AG08395 (cell line): ENCODE data around the gene MAGEF1.

Experiments
- DNase-seq: peaks from one replicate; pipeline ENCODE4 v3.0.0; 2012; ENCODE audit warnings: mixed read lengths, low spot score

MAGEF1 gene

DNA sequence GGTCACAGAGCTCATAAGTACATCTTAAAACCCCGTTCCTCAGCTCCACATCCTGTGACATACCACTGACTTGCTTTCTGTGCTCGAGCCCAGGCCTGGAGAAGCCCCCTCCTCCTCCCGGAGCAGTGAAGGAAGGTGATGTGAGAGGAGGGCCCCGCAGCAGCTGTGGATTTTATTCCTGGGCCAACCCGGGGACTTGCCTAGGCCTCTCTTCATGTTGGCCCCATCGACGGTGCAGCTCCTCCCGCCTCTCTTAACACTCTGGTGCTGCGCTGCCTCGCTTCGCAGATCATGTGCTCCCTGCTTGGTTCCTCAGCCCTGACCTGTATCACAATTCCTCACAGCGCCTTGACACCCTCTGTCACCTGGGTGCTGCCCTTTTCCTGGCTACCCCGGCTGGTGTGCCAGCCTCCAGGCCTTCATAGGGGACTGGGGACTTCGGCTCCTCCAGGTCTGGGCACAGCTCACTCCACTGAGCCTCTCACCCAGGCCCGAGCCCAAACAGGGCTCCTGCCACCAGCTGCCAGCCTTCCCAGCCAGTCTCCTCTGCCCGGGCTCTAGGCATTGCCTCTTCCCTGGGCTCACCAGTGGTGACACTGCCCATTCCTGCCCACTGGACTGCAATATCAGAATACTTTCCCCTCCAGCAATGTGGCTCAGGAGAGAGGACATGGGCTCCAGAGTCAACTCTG is 21.5 kb downstream of the MAGEF1 start:
- DNase-seq = no peak

DNA sequence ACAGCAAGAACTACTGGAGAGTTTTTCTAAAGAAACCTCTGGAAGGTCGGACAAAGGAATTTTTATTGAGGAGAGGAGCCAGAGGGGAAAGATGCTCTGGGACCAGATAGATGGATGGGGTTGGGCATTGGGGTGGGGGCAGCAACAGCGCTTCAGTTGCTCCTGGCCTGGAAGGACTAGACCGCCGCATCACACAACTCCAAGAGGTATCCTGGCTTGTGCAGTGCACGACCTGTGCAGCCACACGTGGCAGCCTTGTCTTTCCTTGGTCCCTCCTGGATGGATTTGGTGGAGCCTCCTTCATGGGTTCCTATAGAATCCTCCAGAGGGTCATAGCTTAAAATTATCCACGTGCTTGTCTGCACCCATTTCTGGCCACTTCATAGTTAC is 23.0 kb downstream of the MAGEF1 start:
- DNase-seq = no peak

DNA sequence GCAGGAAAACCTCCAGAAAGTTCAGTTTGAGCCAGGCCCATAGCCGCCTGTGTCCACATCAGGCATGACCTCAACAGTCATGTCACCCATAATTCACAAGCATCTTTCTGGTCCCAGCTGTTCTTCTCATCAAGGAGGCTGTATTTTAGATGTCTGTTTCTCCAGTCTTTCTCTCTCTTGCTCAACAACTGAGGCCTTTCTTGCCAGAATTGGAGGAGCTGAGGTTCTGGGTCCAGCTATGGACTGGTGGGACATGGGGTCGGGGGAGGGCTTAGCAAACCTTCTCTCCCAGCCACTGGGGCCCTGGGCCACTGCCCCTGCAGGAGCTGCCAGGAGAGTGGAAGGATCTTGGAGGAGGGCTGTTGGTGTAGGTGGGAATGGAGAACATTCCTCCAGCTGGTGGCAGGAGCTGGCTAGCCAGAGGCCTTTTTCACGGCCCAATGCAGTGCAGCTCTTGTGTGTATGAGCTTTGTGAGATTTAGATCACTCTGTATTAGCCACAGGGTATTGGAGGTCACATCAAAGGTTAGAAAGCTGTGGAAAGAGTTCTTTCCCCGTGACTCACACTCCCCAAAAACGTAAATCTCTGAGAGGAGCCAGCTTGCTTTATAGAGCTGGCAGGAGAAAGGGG is 23.5 kb downstream of the MAGEF1 start:
- DNase-seq = peak; percentile 85

DNA sequence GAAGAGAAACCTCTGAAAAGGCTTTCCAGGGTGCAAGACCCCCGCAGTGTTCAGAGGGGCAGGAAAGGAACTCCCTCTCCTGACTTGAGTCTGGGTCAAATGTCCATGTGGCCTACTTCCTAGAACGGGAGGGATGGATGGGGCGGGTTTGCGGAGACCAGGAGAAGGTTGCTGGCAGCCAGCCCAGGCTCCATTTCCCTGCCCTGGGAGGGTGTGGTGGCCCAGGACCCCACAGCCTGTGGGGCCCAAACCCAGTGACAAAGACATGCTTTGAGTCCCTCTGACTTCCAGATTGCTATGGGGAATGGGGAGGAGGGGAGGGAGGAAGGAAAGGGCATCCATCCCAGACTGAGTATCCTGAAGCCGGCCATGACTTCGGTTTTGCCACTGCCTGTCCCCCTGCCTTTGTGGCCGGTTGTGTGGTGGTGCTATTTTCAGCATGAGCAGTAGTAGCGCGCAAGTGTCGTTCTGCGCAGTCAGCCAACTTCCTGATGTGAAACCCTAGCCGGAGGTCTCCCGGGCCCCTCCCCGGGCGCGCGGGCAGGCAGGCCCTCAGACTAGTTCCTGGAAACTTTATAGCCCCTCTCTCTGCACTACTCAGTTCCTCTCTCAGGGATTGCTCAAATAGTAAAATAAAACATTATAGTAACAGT is 24.4 kb downstream of the MAGEF1 start:
- DNase-seq = no peak

DNA sequence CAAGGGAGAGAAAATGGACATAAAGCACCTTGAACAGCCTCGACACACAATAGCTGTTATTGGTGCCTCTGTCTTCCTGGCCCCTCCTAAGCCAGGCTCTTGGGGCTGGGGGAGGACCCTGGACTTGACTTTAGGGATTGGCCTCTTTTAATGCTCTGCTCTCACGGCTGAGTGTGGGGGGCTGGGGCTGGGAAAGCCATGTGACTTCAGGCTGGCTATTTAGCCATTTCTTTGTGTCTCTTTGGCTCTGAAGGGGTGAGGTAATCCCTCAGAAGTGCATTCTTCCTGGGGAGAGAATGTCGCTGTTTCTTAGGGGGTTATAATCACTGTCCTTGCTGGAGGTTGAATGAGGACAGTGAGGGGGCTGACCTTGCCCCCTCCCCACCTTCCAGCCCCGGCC is 26.2 kb downstream of the MAGEF1 start:
- no peak for DNase-seq

DNA sequence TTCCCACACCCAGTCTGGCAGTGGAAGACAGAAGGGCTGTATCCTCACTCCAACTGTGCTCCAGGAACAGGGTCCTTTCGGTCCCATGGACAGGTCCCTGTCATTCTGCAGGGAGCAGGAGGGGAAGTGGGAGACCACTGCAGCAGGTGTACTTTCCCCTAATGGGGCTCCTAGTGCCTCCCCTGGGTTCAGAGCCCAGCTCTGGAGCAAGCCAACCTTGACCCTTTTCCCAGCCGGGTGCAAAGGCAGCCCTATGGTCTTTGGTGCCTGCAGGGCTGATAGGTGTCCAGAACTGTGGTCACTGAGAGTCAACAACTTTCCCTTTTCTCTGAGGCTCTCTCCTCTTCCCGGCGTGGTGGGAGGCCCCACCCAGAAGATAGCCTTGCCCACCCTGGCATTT is 26.8 kb downstream of the MAGEF1 start:
- no peak for DNase-seq

DNA sequence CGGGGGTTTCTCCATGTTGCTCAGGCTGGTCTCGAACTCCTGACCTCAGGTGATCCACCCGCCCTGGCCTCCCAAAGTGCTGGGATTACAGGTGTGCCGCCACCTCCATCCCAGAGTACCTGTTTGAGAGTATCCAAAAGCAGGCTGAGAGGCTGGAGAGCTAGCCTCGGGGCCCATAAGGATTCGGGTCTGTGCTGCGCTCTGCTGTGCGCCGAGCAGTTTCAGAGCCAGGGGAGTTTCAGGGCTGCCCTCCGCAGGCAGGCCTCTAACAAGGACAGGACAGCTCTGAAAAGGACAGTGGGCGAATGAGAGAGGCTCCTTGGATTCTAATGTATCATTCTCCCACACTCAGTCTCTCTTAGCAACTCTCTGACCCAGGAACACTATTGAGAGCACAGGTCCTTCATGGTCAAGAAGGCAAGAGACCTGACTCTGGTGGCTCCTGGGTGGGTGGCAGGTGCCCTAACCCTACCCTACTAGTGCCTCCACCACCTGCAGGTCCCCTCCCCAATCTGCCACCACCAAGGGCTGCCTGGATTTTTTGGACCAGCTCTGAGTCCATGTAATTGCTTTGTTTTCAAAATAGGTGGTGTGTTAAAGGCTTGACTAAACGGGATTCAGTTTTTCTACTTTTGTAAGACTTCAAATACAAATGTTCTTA is 27.8 kb downstream of the MAGEF1 start:
- DNase-seq = no peak

DNA sequence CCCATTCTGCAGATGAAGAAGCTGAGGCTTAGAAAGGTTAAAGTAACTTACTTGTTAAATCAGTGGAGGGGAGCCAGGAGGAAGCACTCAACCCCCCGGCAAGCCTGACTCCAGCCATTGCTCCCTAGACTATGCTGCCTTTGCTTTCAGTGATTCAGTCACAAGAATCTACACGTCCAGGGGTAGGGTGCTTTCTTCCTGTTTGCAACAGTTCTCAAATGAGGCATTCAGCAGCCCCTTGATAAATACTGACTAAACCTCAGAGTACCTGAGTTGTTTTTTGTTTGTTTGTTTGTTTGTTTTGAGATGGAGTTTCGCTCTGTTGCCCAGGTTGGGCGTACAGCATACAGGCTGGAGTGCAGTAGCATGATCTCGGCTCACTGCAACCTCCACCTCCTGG is 28.6 kb downstream of the MAGEF1 start:
- DNase-seq = no peak

DNA sequence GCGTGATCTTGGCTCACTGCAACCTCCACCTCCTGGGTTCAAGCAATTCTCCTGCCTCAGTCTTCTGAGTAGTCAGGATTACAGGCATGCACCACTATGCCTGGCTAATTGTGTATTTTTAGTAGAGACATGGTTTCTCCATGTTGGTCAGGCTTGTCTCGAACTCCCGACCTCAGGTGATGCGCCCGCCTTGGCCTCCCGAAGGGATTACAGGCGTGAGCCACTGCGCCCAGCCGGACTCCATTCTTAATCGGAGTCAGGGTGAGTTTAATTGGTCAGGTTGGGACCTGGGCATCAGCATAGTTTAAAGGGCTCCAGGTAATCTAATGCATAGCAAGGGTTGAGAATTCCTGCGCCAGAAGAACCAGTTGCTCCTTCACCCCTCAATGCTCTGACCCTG is 29.2 kb downstream of the MAGEF1 start:
- DNase-seq = no peak

DNA sequence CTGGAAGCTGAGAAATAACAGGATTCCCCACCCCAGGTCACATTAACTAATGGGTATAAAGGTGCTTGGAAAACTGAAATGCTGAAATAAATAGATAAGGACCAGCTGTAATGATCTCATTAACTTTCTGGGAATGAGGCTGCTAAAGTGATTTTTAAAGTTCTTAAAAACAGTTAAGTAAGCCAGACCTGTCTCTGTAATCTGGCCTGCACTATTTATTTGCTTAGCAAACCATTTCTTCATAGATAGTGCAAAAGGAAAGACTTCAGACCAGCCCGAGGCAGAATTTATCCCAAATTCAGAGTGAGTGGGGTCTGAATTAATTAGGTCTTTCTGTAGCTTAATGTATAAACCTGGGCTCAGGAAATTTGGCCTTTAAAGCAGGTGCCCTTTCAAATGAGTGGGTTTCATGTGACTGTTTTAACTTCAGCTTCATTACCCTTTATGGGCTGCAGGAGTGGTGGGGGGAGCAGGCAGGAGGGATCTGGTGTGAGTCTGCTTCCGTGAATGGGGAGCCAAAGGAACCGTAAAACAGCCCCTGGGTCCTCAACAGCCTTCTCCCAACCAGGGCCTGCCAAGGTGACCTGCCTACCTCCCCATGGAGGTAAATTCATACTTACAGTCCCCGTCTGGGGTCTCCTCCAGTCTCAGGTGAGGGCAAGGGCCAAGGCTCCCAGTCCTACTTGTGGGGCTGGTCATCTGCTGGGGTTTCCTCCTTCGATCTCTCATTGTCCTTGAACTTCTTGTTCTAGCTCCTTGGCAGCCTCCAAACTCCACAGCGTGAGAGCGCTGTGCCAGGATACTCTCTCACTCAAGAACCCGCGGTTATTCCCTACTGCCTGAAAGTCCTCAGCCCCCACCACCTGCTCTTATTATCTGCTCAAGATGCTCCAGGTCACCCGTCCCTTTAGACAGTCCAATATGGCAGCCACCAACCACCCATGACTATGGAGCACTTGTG is 31.2 kb downstream of the MAGEF1 start:
- DNase-seq = no peak

DNA sequence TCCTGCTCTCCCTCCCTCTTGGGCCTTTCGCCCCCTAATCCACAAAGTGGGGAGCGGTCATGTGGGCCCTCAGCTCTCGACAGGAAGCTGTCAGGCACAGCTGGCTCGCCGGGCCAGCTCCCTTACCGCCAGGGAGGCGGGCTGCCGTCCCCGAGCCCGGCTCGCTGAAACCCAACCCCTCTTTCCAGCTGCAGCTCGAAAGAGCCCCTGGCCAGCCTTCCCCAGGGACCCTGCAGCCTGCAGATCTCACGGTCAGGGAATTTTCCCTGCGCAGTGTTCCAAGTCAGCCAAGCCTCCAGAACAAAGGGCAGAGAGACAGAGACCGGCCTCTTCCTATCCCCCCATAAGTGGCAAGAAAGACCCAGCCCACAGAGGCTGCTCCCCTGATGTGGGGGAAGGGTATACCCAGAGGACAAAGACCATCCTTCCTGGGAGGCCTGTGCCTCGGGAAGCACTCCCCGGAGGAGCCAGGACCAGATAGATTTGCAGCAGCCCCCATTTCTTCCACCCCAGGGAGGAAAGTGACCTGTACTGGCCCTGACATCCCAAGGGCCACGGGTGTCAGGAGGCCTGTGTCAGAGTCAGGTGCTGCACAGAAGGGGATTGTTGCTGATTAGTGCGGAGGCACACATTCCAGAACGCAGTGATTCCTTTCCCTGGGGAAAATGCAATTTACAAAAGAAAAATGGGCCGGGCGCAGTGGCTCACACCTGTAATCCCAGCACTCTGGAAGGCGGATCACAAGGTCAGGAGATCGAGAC is 32.6 kb downstream of the MAGEF1 start:
- no peak for DNase-seq

DNA sequence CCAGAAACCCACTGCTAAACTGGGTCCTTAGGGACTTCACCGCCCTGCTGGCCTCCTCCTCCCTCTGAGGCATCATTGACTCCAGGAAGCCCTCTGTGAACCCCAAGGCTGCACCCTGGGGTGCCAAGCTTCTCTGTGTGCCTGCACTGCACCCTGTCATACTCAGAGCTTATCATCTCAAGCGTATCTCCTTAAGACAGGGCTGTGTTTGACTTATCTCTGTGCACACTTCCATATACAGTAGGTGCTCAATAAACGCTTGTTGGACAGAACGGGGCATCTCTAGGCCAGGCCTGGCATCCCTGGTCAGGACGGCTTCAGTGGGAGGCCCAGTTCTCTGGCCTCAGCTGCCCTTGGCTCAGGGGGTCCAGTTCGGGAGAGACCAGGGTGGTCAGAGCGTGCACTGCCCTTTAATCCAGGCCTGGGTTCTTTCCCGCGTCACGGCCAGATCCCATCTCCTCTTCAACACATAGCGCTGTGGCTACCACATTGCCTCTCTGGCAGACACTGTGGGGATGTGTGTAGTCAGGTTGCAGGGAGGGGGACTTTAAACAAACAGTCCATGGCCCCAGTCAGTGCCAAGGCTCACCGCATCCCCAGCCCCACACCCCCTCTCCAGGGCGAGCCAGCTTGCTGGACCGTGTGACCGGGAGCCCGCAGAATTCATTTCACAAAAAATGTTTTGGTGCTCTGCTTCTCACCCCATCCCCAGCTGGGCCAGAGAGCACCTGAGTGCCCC is 33.4 kb downstream of the MAGEF1 start:
- DNase-seq = no peak

DNA sequence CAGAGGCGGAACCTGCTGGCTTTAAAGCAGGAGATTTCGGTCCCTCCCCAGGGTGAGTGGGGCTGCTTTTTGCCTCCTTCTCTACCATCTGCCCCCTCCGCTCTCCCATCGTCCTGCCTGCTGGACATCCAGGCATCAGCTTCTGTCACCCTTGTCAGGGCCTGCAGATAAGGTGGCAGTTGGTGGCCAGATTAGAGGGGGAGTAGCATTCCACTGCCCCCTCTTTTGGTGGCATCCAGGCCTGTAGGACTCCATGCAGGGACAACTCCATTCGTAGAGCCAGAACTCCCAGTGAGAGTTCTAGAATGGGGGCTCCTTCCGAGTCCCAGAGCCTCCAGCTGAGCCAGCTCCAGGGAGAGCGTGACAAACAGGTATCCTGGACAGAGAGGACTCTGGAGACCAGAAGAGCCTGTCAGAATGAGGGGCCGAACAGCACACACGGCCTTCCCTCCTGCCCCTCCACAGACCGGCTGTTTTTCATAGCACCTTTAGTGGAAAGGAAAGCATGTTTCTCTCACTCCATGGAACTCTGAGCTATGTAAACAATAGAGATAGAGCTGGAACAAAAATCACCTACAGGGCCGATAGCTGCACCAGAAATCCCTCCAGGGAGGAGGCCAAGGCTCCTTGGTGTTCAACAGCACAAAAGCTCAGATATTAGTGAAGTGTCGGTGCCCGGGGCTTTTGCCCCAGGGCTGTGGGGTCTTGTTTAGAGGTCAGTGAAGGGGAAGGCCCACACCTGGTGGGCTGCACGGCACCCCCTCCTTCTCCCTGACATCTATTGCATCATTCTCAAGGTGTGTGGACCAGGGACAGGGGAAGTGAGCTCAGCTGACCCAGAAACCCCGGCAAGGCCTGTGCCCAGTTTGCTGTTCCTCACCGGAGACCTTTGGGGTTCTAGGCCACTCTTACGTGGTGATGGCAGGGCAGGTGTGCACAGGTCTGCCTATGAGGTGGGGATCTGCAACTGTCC is 34.2 kb downstream of the MAGEF1 start:
- DNase-seq = no peak

DNA sequence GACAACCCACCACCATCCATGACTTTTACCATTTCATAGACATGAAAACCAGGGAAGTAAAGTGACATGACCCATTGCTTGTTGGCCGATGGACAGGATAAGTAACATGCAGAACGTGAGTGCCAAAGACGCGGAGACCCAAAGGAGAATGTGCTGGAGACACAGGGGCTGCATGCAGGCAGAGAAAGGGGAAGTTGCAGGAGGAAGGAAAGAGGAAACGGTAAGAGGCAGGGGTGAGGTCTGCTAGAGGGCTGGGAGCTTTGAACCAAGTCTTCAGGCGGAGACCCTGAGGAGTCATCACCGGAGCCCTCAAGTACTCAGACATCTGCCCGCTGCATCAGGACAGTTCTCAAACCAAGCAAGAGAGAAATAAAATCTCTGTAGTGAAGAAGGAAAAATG is 34.9 kb downstream of the MAGEF1 start:
- DNase-seq = no peak

DNA sequence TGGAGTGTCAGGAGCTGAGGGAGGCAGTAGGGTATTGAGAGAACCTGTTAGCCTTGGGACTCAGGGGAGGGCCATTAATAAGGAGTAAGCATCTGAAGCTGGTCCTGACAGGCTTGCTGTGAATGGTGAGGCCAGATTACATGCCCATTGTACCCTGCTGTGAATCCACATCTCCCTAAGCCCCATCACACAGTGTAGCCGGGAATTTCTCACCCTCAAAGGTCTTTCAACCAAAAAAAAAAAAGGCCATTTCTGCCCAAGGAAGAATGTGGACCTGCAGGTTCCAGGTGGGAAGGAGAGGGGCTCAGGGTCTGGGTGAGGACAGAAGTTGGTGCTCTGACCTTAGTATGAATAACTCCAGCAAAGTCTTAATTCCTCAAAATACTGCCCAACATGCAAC is 37.2 kb downstream of the MAGEF1 start:
- no peak for DNase-seq

DNA sequence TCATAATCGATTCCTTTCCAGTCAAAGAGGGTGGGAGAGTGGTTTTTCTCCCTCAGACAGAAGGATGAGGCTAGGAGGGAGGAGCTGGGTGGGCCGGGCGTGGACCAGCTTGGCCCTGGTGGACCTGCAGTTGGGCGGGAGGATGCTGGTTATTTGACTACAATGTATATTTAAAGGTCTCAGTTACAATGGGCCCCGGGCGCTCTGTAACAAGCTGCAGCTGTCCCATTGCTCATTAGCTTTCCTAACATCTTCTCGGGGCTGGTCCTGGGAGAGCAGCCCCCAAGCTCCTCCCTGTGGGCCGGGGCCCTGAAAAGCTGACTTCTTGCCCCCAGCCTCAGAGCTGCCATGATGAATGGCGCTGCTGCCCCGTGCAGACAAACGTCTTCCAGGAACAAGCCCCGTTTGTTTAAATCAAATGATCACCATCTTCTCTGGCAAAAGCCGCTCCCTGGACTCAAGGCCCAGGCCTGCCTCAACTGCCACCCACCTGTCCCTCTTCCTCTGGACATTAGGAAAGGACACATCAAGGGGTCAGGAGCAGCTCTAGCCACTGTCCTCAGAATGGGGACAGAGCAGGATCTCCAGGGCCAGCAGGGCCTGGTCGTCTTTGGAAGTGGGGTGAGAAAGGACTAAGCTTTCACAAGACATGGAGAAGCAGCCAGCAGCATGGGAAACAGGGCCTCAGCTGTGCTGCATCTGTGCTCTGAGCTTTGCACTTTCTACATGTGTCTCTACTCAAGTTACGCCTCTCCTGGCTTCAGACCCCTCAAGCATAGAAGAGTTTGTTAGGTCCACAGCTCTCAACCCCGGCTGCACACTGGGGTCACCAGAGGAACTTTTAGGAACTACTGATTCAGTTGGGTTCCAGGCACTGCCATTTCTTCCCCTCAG is 38.6 kb downstream of the MAGEF1 start:
- DNase-seq = no peak

DNA sequence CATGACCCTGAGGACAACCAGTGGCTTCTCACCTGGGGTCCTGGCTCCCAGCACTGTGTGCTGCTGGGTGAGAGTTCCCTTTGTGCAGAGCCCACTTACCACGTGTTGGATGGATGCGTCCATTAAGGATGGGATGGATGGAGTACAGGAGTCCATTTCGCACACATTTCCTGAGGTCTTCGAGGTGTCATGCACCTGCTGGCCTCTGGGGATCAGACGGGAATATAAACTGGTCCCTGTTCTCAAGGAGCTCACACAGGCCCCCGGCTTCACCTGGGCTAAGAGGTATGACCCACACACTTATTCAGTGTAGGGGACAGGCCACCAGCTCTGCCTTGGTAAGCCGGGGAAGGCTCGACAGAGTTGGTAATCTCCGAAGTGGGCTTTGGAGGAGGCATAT is 39.5 kb downstream of the MAGEF1 start:
- DNase-seq = no peak

DNA sequence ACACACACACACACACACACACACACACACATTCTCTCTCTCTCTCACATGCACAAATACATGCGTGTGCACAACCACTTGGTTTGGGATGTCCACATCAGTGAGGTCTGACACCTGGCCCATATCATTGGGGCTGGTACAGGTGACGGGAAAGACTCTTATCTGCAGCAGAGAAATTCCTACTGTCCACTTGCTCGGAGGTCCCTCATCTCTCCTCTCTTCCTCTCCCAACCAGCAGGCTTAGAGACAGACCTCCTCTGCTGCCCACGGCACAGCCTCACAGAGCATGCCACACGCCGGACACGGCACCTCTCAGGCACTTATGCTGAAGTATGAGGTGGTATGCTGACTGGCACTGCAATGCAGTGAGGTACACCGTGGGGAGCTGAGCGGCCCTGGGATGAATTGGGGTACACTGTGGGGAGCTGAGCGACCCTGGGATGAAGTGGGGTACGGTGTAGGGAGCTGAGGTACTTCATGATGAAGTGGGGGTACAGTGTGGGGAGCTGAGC is 41.7 kb downstream of the MAGEF1 start:
- DNase-seq = no peak
